Osteoblast (primary cell): ENCODE results near the gene BEST4. TPM values are rescaled to one million over a fixed set of nuclear protein-coding genes. Genes with fewer than 3 reads are reported as not detected.

Experiments
- DNase-seq: peaks from one replicate; pipeline ENCODE4 v3.0.0; 2011; ENCODE audit warnings: low spot score, mixed read lengths; ENCODE audit not compliant: insufficient read length; ENCODE audit errors: missing footprints
- H2AFZ ChIP-seq: 2 replicates; pipeline ENCODE4 v1.6.0; 2011; ENCODE audit warnings: mild to moderate bottlenecking, low read length
- H3K27ac ChIP-seq: 2 replicates; pipeline ENCODE4 v1.5.1; 2011; ENCODE audit warnings: mild to moderate bottlenecking, low read depth, low read length, moderate library complexity
- H3K27me3 ChIP-seq: 2 replicates; pipeline ENCODE4 v1.6.0; 2012; ENCODE audit warnings: mild to moderate bottlenecking, control low read depth, inconsistent platforms, low read length, moderate library complexity; ENCODE audit not compliant: insufficient read depth
- H3K36me3 ChIP-seq: 2 replicates; pipeline ENCODE4 v1.5.1; 2011; ENCODE audit warnings: mild to moderate bottlenecking, low read length, control low read depth, moderate library complexity; ENCODE audit not compliant: insufficient read depth
- H3K4me1 ChIP-seq: 2 replicates; pipeline ENCODE4 v1.5.1; 2011; ENCODE audit warnings: mild to moderate bottlenecking, low read length, control low read depth, moderate library complexity; ENCODE audit not compliant: insufficient read depth
- H3K4me2 ChIP-seq: 2 replicates; pipeline ENCODE4 v1.6.0; 2011; ENCODE audit warnings: mild to moderate bottlenecking, low read length; ENCODE audit not compliant: insufficient read depth
- H3K4me3 ChIP-seq: fragments of 200-600 bp; sonication (generic); 3 replicates; pipeline ENCODE4 v1.5.1; 2012; ENCODE audit warnings: mild to moderate bottlenecking, low read length, inconsistent platforms; ENCODE audit not compliant: insufficient read depth
- H3K79me2 ChIP-seq: 2 replicates; pipeline ENCODE4 v1.6.0; 2012; ENCODE audit warnings: mild to moderate bottlenecking, low read length, control low read depth, inconsistent platforms; ENCODE audit not compliant: insufficient read depth
- H3K9me3 ChIP-seq: 2 replicates; pipeline ENCODE4 v1.5.1; 2011; ENCODE audit warnings: low read depth, low read length, control low read depth
- H4K20me1 ChIP-seq: 2 replicates; pipeline ENCODE4 v1.6.0; 2012; ENCODE audit warnings: mild to moderate bottlenecking, low read length, control low read depth; ENCODE audit not compliant: insufficient read depth
- total RNA-seq: library from RNA; depleted of rRNA; stranded (reverse); fragments of >200 nt; gene quantifications from 2 replicates; pipeline ENCODE4 v1.2.3, GENCODE V29; 2012
- TF ChIP-seq, protein P1 (sequence below): IDR thresholded peaks from 2 replicates; pipeline ENCODE4 v1.5.1; 2011; ENCODE audit warnings: mild to moderate bottlenecking, low read depth, low read length, moderate library complexity; ENCODE audit errors: extremely low read depth

BEST4 gene
- total RNA-seq, 1 donor, result not detected

DNA sequence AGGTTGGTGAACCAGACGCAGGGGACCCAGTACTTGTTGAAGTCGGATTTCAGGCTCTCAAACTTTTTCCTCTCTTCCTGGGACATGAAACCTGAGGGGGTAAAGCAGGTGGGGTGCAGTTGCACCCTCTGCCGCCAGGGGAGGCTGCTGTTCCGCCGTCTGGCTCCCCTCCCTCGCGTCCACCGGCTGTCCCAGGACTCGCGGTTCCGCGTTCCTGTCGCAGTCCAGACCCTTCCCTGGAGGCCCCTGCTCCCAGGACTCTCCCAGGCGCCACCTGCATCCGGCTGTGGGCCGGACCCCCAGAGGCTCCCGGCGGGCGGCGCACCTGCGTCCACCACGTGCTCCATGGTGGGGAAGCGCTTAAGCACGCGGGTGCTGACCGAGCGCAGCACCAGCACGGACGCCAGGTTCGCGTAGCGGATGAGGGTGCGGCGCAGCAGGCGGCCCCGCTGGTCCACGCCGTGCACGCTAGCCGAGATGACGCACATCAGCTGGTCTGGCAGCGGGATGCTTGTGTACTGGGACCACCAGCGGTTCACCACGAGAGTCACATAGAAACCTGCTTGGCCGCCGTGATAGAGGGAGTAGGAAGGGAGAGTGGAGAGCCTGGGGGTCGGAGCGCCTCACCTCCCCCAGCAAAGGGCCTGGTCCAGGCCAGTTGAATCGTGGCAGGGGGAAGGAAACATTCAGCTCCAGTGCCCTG is 1.7 kb downstream of the BEST4 start:
- Histone ChIP-seq H4K20me1 (no peaks in the 10 kb centered on the region), H3K36me3 (no peaks in the 10 kb centered on the region), H2AFZ (peak overlapping the region; percentile 80), H3K27ac (no peak overlapping the region), H3K9me3 (no peaks in the 10 kb centered on the region), H3K4me1 (peaks cover 18% of the 10 kb centered on the region), H3K4me2 (peak overlapping the region; percentile 87), H3K79me2 (no peaks in the 10 kb centered on the region), H3K4me3 (peak overlapping the region; percentile 69), H3K27me3 (no peaks in the 10 kb centered on the region)
- TF ChIP-seq, protein P1, sequence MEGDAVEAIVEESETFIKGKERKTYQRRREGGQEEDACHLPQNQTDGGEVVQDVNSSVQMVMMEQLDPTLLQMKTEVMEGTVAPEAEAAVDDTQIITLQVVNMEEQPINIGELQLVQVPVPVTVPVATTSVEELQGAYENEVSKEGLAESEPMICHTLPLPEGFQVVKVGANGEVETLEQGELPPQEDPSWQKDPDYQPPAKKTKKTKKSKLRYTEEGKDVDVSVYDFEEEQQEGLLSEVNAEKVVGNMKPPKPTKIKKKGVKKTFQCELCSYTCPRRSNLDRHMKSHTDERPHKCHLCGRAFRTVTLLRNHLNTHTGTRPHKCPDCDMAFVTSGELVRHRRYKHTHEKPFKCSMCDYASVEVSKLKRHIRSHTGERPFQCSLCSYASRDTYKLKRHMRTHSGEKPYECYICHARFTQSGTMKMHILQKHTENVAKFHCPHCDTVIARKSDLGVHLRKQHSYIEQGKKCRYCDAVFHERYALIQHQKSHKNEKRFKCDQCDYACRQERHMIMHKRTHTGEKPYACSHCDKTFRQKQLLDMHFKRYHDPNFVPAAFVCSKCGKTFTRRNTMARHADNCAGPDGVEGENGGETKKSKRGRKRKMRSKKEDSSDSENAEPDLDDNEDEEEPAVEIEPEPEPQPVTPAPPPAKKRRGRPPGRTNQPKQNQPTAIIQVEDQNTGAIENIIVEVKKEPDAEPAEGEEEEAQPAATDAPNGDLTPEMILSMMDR, result peak; percentile 91
- DNase-seq, result peak; percentile 94

DNA sequence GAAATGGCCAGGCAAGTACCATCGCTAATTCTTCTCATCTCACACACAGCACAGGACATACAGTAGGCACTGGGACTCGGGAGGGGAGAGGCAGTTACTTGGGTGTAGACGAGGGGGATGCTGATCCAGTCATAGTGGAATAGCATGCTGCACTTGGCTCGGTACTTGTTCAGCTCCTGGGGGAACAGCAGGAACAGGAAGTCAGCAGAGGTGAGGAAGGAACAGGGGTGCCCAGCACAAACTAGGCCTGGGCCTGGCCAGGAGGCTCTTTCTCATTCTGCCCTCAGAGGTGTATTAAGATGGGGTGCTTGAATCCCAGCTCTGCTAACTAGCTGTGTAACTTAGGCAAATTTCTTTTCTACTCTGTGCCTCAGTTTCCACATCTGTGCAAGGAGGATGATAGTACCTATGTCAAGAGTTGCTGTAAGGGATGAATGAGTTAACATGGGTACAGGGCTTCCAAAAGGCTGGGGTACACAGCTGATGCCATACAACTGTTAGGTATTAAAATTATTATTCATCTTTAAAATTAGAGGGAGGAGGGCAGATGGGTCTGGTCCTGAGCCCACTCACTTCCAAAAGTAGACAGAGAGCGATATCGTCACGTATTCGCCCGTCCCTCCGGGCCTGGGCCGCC is 2.4 kb downstream of the BEST4 start:
- Histone ChIP-seq H3K79me2 (no peaks in the 10 kb centered on the region), H3K4me3 (peak overlapping the region; percentile 69), H3K27ac (no peak overlapping the region), H3K4me1 (peaks cover 18% of the 10 kb centered on the region), H2AFZ (no peak overlapping the region), H3K4me2 (peak overlapping the region; percentile 87), H3K9me3 (no peaks in the 10 kb centered on the region), H3K36me3 (peaks cover 3% of the 10 kb centered on the region), H3K27me3 (no peaks in the 10 kb centered on the region), H4K20me1 (no peaks in the 10 kb centered on the region)
- TF ChIP-seq, protein P1, result no peak
- no peak for DNase-seq

DNA sequence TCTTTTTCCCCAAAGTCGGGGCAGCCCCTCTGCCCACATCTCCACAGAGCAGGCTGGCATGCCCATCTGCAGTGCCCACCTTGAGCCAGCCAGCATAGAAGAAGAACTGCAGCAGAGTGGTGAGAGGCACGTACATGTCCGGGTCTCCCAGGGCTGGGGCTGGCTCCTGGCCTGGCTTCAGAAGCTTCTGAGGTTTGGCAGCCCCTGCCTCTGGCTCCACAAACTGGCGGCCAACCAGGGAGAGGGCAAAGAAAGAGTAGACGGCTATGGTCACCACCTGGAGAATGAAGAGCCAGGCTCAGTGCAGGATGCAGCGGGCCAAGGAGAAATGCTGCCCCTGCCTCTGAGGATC is 3.0 kb downstream of the BEST4 start:
- Histone ChIP-seq H3K27me3 (no peaks in the 10 kb centered on the region), H3K4me3 (no peak overlapping the region), H4K20me1 (no peaks in the 10 kb centered on the region), H3K79me2 (no peaks in the 10 kb centered on the region), H2AFZ (no peak overlapping the region), H3K36me3 (peaks cover 8% of the 10 kb centered on the region), H3K27ac (no peak overlapping the region), H3K4me2 (peak overlapping the region; percentile 78), H3K4me1 (peaks cover 18% of the 10 kb centered on the region), H3K9me3 (no peaks in the 10 kb centered on the region)
- DNase-seq, result no peak
- TF ChIP-seq, protein P1, result no peak
